Activated T-cell treated with anti-CD3 and anti-CD28 coated beads, Interleukin-2, amount 50 U/mL, for 1 hour (primary cell): ENCODE data around the gene NDEL1.

Experiments
- DNase-seq: peaks from one replicate; pipeline ENCODE4 v3.0.0-alpha.2; 2020

Gene NDEL1

DNA sequence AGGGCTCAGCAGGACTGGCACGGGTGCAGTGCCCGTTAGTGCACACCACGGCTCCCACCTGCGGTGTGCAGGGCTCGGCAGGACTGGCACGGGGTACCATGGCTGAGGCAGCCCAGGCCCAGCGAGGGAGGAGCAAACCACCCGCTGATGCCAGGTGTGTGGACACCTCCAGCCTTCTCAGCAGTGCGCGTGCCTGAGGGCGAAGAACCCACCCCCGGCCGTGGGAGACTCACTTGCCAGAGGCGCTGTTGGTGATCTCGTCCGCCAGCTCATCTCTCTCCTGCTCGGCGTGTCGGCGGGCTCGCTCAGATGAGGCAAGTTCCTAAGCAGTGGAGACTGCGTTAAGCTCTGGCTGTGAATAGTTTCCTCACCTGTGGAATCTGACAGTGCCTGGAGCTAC is 45.4 kb downstream of the NDEL1 start:
- no peak for DNase-seq

DNA sequence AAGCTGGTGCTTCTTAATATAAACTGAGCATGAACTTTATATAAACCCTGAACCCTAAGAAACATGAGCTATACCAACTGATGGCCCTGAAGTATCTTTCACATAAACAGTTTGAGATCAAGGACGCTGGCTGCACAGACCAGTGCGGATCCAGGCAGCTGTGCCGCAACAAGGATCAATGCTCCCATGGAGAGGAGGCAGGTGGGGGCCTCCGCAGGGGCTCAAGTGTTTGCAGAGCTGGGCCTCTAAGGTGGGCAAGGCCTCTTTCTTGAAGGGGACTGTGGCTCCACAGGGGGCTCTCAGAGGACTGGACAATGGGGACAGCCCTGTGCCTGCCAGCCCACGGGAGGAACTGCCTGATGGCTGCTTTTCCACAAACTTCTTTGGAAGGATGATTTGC is 46.0 kb downstream of the NDEL1 start:
- no peak for DNase-seq

GRCh38 chr17:8482546-8482945 is 46.9 kb downstream of the NDEL1 start:
- DNase-seq, result no peak

- no peak for DNase-seq
Observed at GRCh38 chr17:8484465-8484864, 48.8 kb downstream of the NDEL1 start.

DNA sequence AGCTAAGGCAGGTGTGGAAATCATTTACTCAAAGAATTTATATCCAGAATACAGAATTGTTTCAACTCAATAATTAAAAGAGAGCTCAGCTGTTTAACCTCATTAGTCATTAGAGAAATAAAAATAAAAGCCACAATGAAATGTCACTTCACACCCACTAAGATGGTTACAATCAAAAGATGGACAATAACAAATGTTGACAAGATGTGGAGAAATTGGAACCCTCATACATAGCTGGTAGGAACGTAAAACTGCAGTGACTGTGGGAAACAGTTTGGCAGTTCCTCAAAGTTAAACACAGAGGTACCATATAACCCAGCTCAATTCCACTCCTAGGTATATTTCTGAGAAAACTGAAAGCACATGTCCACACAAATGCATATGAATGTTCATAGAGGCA is 49.8 kb downstream of the NDEL1 start:
- no peak for DNase-seq

DNA sequence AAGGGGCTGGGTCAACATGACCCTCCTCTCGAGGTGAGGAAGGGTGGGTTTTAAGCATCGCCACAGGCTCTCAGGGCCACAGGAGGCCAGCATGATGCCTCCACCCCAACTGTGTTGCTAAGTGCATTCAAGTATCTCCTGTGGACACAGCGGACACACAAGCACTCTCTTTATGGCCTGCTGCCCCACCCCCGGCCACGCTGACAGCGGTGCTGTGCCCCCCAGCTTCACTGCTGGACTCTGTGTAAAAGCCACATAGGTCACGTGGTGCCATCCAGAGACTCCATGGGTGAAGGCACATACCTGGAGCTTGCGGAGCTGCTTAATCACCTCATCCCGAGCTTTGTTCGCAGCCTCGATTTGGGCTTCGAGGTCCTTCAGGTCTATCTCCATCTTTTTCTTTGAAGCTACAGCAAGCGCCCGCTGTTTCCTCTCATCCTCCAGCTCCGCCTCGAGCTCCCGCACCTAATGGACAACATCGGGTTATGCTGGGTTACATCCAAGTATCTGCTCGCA is 51.5 kb downstream of the NDEL1 start:
- no peak for DNase-seq

GRCh38 chr17:8487743-8488142 is 52.1 kb downstream of the NDEL1 start:
- no peak for DNase-seq

DNA sequence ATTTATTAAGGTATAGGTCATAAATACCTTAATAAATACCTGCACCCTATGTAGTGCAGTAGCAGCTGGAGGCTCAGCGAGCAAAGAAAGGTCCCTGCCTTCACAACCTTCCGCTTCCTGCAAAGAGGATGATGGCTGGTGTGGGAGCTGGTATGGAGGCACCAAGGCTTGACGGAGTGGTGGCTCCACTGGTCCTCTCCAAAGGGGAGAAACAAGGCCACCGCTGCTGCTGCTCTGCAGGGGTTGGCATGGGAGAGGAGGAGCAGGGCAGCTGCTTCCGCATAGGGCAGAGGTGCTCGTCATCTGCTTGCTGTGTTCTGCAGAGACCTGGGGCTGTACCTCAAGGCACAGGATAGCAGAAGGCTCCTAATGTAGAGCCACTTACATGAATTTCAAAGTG is 52.8 kb downstream of the NDEL1 start:
- no peak for DNase-seq

GRCh38 chr17:8488901-8489300 is 53.2 kb downstream of the NDEL1 start:
- no peak for DNase-seq

GRCh38 chr17:8489841-8490240 is 54.2 kb downstream of the NDEL1 start:
- no peak for DNase-seq

DNA sequence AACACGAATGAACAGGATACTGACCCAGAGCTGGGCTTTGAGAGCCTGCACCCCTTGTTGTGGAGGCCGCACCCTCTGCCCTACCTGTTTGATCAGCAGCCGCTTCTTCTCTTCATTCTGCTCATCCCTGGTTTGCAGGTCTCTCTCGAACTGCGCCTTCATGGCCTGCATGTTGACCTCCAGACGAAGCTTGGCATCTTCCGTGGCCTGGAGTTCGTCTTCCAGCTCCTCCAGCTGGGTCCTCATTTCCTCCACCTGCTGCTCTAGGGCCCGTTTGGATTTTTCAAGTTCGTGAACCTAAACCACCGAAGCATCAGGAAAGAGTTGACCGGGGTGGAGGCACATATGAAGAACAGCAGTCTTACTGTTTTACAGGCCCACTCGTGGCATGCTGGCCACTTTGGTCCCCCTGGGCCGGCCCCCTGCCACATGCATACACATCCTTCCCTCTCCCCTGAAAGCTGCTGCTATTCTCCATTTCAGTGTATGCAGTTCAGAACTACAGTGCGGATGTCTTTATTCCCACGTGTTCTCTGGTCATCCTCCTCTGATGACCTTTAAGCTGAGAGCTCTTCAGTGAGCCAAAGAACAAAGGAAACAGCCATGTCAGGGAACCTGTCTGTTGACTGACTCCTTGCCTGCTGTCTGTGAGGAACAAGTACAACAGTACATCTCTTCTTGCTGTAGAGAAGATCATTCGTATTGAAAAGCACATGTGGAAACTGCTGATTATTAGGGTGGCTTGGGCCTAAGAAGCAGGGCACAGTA is 54.8 kb downstream of the NDEL1 start:
- DNase-seq, result no peak

GRCh38 chr17:8492121-8492520 is 56.4 kb downstream of the NDEL1 start:
- DNase-seq, result no peak

- no peak for DNase-seq
Observed at GRCh38 chr17:8494021-8494420, 58.3 kb downstream of the NDEL1 start.

DNA sequence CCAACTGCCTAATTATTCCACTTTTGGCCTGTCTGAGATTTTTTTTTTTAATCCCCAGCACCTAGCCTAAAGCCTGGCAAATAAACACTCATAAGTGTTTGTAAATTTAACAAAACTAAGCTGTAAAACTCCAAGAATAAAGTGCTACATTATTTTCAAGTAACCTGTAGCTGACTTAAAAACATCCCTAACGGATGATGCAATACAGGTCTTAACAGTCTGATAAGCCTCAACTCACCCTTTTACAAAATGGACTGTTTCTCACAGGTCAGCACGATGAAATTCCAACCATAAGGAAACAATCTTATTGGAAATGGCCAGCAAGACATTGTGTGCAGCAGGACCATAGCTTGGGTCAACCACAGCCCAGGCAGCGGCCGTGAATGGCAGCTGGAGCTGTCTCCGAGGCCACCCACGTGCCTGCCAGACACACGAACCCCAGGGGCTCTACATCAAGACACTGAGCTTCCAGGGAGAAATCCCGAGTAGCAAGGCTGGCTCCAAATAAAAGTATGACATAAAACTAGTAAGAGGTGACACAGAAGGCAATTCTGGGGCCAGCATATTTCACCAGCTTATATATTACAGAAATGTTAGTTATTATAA is 58.9 kb downstream of the NDEL1 start:
- no peak for DNase-seq

DNA sequence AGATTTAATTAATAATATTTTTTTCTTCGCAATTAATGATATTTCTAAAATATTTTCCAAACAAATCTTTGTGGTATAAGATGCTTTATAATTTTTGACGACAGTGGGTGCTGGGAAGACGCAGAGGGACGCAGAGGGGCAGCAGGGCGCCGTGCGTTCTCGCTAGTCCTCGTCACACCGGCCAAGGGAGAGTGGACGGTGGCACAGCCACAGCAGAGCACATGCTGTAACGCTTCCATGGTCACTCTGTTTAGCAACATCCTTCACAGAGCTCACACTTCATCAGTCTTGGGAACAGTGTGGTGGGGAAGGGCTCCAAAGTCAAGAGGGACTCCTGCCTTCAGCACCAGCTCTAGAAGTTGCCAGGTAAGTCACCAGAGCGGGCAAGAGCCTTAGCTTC is 60.4 kb downstream of the NDEL1 start:
- no peak for DNase-seq

DNA sequence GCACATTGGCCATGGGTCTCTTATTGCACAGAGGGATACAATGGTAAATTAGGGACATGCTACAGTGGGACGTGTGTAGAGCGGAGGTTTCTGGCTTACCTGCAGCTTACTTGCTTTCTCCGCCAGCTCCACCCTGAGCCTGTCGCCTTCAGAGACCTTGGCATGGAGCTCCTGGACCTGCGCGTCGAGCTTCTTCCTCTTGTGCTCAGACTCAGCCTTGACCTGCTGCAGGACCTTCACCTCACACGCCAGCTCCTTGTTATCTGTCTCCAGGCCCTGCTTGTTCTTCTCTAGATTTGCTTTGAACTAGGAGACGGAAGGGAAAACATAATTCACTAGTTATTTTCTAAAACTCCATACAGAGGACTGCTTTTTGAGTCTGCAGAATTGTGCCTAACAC is 63.5 kb downstream of the NDEL1 start:
- no peak for DNase-seq

GRCh38 chr17:8499614-8500013 is 63.9 kb downstream of the NDEL1 start:
- no peak for DNase-seq

- no peak for DNase-seq
Observed at GRCh38 chr17:8500609-8501008, 64.9 kb downstream of the NDEL1 start.

DNA sequence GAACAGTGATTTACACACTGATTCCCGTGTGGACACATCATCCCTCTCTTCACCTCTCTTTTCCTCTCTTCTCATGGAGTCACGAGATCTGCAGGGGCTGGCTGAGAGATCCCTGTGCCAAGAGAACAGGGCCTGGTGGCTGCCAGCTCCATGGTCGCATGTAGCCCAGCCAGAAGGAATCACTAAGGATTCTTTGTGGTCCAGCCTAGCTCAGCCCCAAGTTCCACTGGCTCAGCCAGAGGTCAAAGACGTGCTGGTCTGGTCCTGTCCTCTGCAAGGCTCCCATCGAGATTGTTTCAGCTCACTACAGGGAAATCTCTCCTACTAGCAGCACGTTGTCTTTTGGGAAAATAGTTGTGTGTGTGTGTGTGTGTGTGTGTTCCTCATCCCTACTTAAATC is 66.4 kb downstream of the NDEL1 start:
- no peak for DNase-seq

- DNase-seq, result no peak
Observed at GRCh38 chr17:8503368-8503767, 67.7 kb downstream of the NDEL1 start.

GRCh38 chr17:8503807-8504206 is 68.1 kb downstream of the NDEL1 start:
- DNase-seq, result no peak

GRCh38 chr17:8504460-8505207 is 69.0 kb downstream of the NDEL1 start:
- no peak for DNase-seq

- no peak for DNase-seq
Observed at GRCh38 chr17:8506145-8506544, 70.5 kb downstream of the NDEL1 start.

DNA sequence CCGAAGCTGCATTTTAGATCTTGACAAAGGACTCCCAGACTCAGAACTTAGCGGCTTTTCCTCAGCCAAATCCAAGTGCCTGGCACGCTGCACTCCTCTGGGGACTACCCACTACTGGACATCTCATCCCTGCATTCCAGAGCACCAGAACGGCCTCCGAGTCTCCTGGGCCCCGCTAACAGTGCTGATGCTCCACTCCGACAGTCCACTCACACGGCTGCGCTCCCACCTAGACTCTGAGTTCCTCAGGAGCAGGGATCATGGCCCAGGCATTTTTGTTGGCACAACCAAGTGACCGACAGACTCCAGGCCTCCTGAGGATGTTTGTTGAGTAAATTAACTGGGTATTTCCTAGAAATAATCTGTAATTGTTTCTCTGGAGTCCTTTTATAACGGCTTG is 79.1 kb downstream of the NDEL1 start:
- DNase-seq, result no peak
